ENCODE measurements around the gene HS3ST6. TPM values are rescaled to one million over a fixed set of nuclear protein-coding genes. Genes with fewer than 3 reads are reported as not detected.

The HS3ST6 gene
- total RNA-seq, 1 donor from 2014 or later, result not detected

- DNase-seq (ENCODE audit: low spot score), result no peak
- no peaks in the 10 kb centered on the region for H3K79me2 ChIP-seq (ENCODE audit: low read depth)
- H3K27ac ChIP-seq, result no peak overlapping the region
- TF ChIP-seq EZH2 (IDR thresholded peaks at IDR 0.05), result no peak
- TF ChIP-seq CTCF (IDR thresholded peaks at IDR 0.05), result no peak
- no peak for TF ChIP-seq EZH2phosphoT487 (IDR thresholded peaks at IDR 0.05)
- no peaks in the 10 kb centered on the region for H4K20me1 ChIP-seq (ENCODE audit: low read depth)
- H2AFZ ChIP-seq (replicated peaks), result no peak overlapping the region
- H3K9ac ChIP-seq, result no peak overlapping the region
- no peak overlapping the region for H3K4me3 ChIP-seq
- no peak overlapping the region for H3K4me2 ChIP-seq
- H3K27me3 ChIP-seq, result peaks cover 21% of the 10 kb centered on the region
- no peak overlapping the region for H3K27ac Mint-ChIP-seq
- no peaks in the 10 kb centered on the region for H3K36me3 ChIP-seq
- peaks cover 9% of the 10 kb centered on the region for H3K27me3 Mint-ChIP-seq (ENCODE audit: insufficient read depth, low read depth)
- no peaks in the 10 kb centered on the region for H3K9me3 Mint-ChIP-seq
- H3K4me3 Mint-ChIP-seq, result no peak overlapping the region
- peaks cover 3% of the 10 kb centered on the region for H3K4me1 ChIP-seq
- no peaks in the 10 kb centered on the region for H3F3A ChIP-seq (ENCODE audit: low read depth)
- peaks cover 4% of the 10 kb centered on the region for H3K4me1 Mint-ChIP-seq
- H3K36me3 Mint-ChIP-seq, result no peaks in the 10 kb centered on the region
- no peaks in the 10 kb centered on the region for H3K9me3 ChIP-seq (ENCODE audit: low read depth)
Measured at GRCh38 chr16:1890024-1890707, 28.0 kb downstream of the HS3ST6 start.

- no peak overlapping the region for H3K27ac ChIP-seq
- H3K27me3 ChIP-seq, result peaks cover 28% of the 10 kb centered on the region
- no peak overlapping the region for H3K9ac ChIP-seq
- no peak overlapping the region for H3K27ac Mint-ChIP-seq
- H3K4me2 ChIP-seq, result no peak overlapping the region
- no peaks in the 10 kb centered on the region for H3K9me3 ChIP-seq (ENCODE audit: low read depth)
- no peaks in the 10 kb centered on the region for H3K36me3 Mint-ChIP-seq
- no peak for TF ChIP-seq EZH2phosphoT487 (IDR thresholded peaks at IDR 0.05)
- no peak for TF ChIP-seq CTCF (IDR thresholded peaks at IDR 0.05)
- TF ChIP-seq EZH2 (IDR thresholded peaks at IDR 0.05), result no peak
- DNase-seq (ENCODE audit: low spot score), result no peak
- H3K4me1 Mint-ChIP-seq, result peaks cover under 1% of the 10 kb centered on the region
- no peak overlapping the region for H3K4me3 ChIP-seq
- H2AFZ ChIP-seq (replicated peaks), result no peak overlapping the region
- H3K4me3 Mint-ChIP-seq, result no peak overlapping the region
- H3K79me2 ChIP-seq (ENCODE audit: low read depth), result no peaks in the 10 kb centered on the region
- no peaks in the 10 kb centered on the region for H3K36me3 ChIP-seq
- H3K9me3 Mint-ChIP-seq, result no peaks in the 10 kb centered on the region
- H4K20me1 ChIP-seq (ENCODE audit: low read depth), result no peaks in the 10 kb centered on the region
- H3K27me3 Mint-ChIP-seq (ENCODE audit: insufficient read depth, low read depth), result peaks cover 9% of the 10 kb centered on the region
- H3F3A ChIP-seq (ENCODE audit: low read depth), result no peaks in the 10 kb centered on the region
- H3K4me1 ChIP-seq, result peaks cover 3% of the 10 kb centered on the region
Measured at GRCh38 chr16:1887711-1888354, 30.4 kb downstream of the HS3ST6 start.

- no peaks in the 10 kb centered on the region for H3K36me3 Mint-ChIP-seq
- Histone ChIP-seq H3K27ac (no peak overlapping the region), H2AFZ (replicated peaks) (no peak overlapping the region), H3K27me3 (peaks cover 15% of the 10 kb centered on the region), H3K9me3 (ENCODE audit: low read depth) (no peaks in the 10 kb centered on the region), H3K4me2 (no peak overlapping the region), H3K4me3 (no peak overlapping the region), H3K79me2 (ENCODE audit: low read depth) (no peaks in the 10 kb centered on the region), H3K4me1 (no peaks in the 10 kb centered on the region), H4K20me1 (ENCODE audit: low read depth) (no peaks in the 10 kb centered on the region), H3K36me3 (no peaks in the 10 kb centered on the region), H3F3A (ENCODE audit: low read depth) (no peaks in the 10 kb centered on the region), H3K9ac (no peak overlapping the region)
- H3K9me3 Mint-ChIP-seq, result no peaks in the 10 kb centered on the region
- no peak overlapping the region for H3K27ac Mint-ChIP-seq
- no peak overlapping the region for H3K4me3 Mint-ChIP-seq
- no peaks in the 10 kb centered on the region for H3K4me1 Mint-ChIP-seq
- H3K27me3 Mint-ChIP-seq (ENCODE audit: insufficient read depth, low read depth), result peaks cover 3% of the 10 kb centered on the region
- no peak for TF ChIP-seq EZH2 (IDR thresholded peaks at IDR 0.05)
- TF ChIP-seq EZH2phosphoT487 (IDR thresholded peaks at IDR 0.05), result no peak
- no peak for TF ChIP-seq CTCF (IDR thresholded peaks at IDR 0.05)
- DNase-seq (ENCODE audit: low spot score), result no peak
Measured at GRCh38 chr16:1884889-1885288, 33.3 kb downstream of the HS3ST6 start.
